SU-DHL-6 (cell line): ENCODE measurements around the gene KCNN3.

Experiments used
- H2AFZ ChIP-seq: fragments of 200-600 bp; sonication (generic); 2 replicates; pipeline ENCODE4 v1.6.1; 2014; ENCODE audit warnings: low read depth, mild to moderate bottlenecking, moderate library complexity, mixed read lengths, antibody characterized with exemption, low read length; ENCODE audit not compliant: severe bottlenecking
- H3F3A ChIP-seq: fragments of 200-600 bp; shearing (Covaris generic); 2 replicates; pipeline ENCODE4 v1.6.0; 2016; ENCODE audit warnings: antibody characterized with exemption, mild to moderate bottlenecking; ENCODE audit not compliant: insufficient read depth
- H3K27ac ChIP-seq: fragments of 200-600 bp; sonication (generic); 2 replicates; pipeline ENCODE4 v1.5.1; 2016; ENCODE audit warnings: low read depth, mild to moderate bottlenecking, low read length, moderate library complexity, mixed read lengths
- H3K27me3 ChIP-seq: fragments of 200-600 bp; sonication (generic), shearing (Covaris generic); 2 replicates; pipeline ENCODE4 v1.6.0; 2014; ENCODE audit warnings: mild to moderate bottlenecking, low read length
- H3K36me3 ChIP-seq: fragments of 200-600 bp; sonication (generic); 2 replicates; pipeline ENCODE4 v1.6.1; 2014; ENCODE audit warnings: mild to moderate bottlenecking, low read length, mixed read lengths
- H3K4me2 ChIP-seq: fragments of 300-600, 200-600 bp; shearing (Covaris generic), sonication (generic); 2 replicates; pipeline ENCODE4 v1.6.0; 2014; ENCODE audit warnings: low read length, low read depth, mild to moderate bottlenecking; ENCODE audit not compliant: poor library complexity, severe bottlenecking
- H3K4me3 ChIP-seq: fragments of 200-600 bp; sonication (generic); 2 replicates; pipeline ENCODE4 v1.5.1; 2014; ENCODE audit warnings: antibody characterized with exemption, low read length, mild to moderate bottlenecking, mixed read lengths; ENCODE audit not compliant: insufficient read depth, poor library complexity, severe bottlenecking
- H3K79me2 ChIP-seq: fragments of 200-600 bp; sonication (generic); 2 replicates; pipeline ENCODE4 v1.6.1; 2014; ENCODE audit warnings: mild to moderate bottlenecking, low read length, moderate library complexity; ENCODE audit not compliant: insufficient read depth
- H3K9ac ChIP-seq: fragments of 200-600 bp; sonication (generic); 2 replicates; pipeline ENCODE4 v1.7.0; 2014; ENCODE audit warnings: mild to moderate bottlenecking, low read length
- H3K9me2 ChIP-seq: fragments of 200-600 bp; sonication (generic); replicated peaks from 2 replicates; pipeline ENCODE4 v1.6.1; 2014; ENCODE audit warnings: low read length; ENCODE audit not compliant: insufficient read depth
- H3K9me3 ChIP-seq: fragments of 200-600 bp; sonication (generic); 2 replicates; pipeline ENCODE4 v1.6.1; 2014; ENCODE audit warnings: low read length, mixed read lengths; ENCODE audit not compliant: insufficient read depth
- H4K20me1 ChIP-seq: fragments of 200-600 bp; sonication (generic); 2 replicates; pipeline ENCODE4 v1.6.1; 2014; ENCODE audit warnings: low read depth, mild to moderate bottlenecking, antibody characterized with exemption, low read length, moderate library complexity, mixed read lengths
- CTCF ChIP-seq: fragments of 200-600 bp; sonication (generic); IDR thresholded peaks from one replicate; pipeline ENCODE4 v1.5.1; 2017; ENCODE audit warnings: antibody characterized with exemption, mild to moderate bottlenecking, low read length, moderate library complexity; ENCODE audit not compliant: insufficient read depth, poor library complexity, severe bottlenecking
- EZH2phosphoT487 ChIP-seq: fragments of 200-600 bp; sonication (generic), shearing (Covaris generic); conservative IDR thresholded peaks from 2 replicates; pipeline ENCODE4 v1.6.1; 2018; ENCODE audit warnings: mild to moderate bottlenecking, antibody characterized with exemption, low read length, moderate library complexity, mixed read lengths

Gene KCNN3

GRCh38 chr1:154733621-154734020, 136.5 kb downstream of the KCNN3 start:
- Histone ChIP-seq H3K79me2 (no peaks in the 10 kb centered on the region), H3K9me3 (no peaks in the 10 kb centered on the region), H3K4me3 (no peak overlapping the region), H2AFZ (no peak overlapping the region), H3K9me2 (no peaks in the 10 kb centered on the region), H3F3A (no peaks in the 10 kb centered on the region), H3K27ac (no peak overlapping the region), H3K36me3 (no peaks in the 10 kb centered on the region), H3K9ac (no peak overlapping the region), H3K27me3 (no peaks in the 10 kb centered on the region), H3K4me2 (no peak overlapping the region), H4K20me1 (no peaks in the 10 kb centered on the region)
- no peak for TF ChIP-seq CTCF
- no peak for TF ChIP-seq EZH2phosphoT487

- H3K27me3 ChIP-seq, result no peaks in the 10 kb centered on the region
- H3K4me3 ChIP-seq, result no peak overlapping the region
- H2AFZ ChIP-seq, result no peak overlapping the region
- H3K4me2 ChIP-seq, result no peak overlapping the region
- H3K9me2 ChIP-seq, result no peaks in the 10 kb centered on the region
- H3F3A ChIP-seq, result no peaks in the 10 kb centered on the region
- H3K79me2 ChIP-seq, result no peaks in the 10 kb centered on the region
- H3K27ac ChIP-seq, result no peak overlapping the region
- no peak overlapping the region for H3K9ac ChIP-seq
- no peaks in the 10 kb centered on the region for H3K9me3 ChIP-seq
- H4K20me1 ChIP-seq, result no peaks in the 10 kb centered on the region
- TF ChIP-seq EZH2phosphoT487, result no peak
- no peak for TF ChIP-seq CTCF
- H3K36me3 ChIP-seq, result no peaks in the 10 kb centered on the region
Measured at GRCh38 chr1:154730986-154731489, 139.0 kb downstream of the KCNN3 start.

- Histone ChIP-seq H3K36me3 (no peaks in the 10 kb centered on the region), H3K79me2 (no peaks in the 10 kb centered on the region), H3K4me3 (no peak overlapping the region), H3F3A (no peaks in the 10 kb centered on the region), H3K4me2 (no peak overlapping the region), H3K9me3 (no peaks in the 10 kb centered on the region), H3K9me2 (no peaks in the 10 kb centered on the region), H3K27ac (no peak overlapping the region), H2AFZ (no peak overlapping the region), H4K20me1 (no peaks in the 10 kb centered on the region), H3K9ac (no peak overlapping the region), H3K27me3 (no peaks in the 10 kb centered on the region)
- TF ChIP-seq EZH2phosphoT487, result no peak
- no peak for TF ChIP-seq CTCF
Measured at GRCh38 chr1:154730259-154730658, 139.8 kb downstream of the KCNN3 start.

GRCh38 chr1:154729577-154729976, 140.5 kb downstream of the KCNN3 start:
- H3K9ac ChIP-seq, result no peak overlapping the region

More at GRCh38 chr1:154729577-154729976, 140.5 kb downstream of the KCNN3 start:
- no peaks in the 10 kb centered on the region for H3K27me3 ChIP-seq
- TF ChIP-seq CTCF, result no peak
- TF ChIP-seq EZH2phosphoT487, result no peak
- H3K4me2 ChIP-seq, result no peak overlapping the region
- H3K9me2 ChIP-seq, result no peaks in the 10 kb centered on the region
- no peak overlapping the region for H3K27ac ChIP-seq
- no peak overlapping the region for H2AFZ ChIP-seq
- no peaks in the 10 kb centered on the region for H4K20me1 ChIP-seq
- H3K36me3 ChIP-seq, result no peaks in the 10 kb centered on the region
- no peaks in the 10 kb centered on the region for H3K9me3 ChIP-seq
- no peak overlapping the region for H3K4me3 ChIP-seq
- no peaks in the 10 kb centered on the region for H3F3A ChIP-seq
- no peaks in the 10 kb centered on the region for H3K79me2 ChIP-seq
